IMR-90 (cell line): ENCODE results near the gene TBC1D1. TPM values are rescaled to one million over a fixed set of nuclear protein-coding genes. Genes with fewer than 3 reads are reported as not detected.

Experiments used
- ATAC-seq: fragments of 200-7000 bp; cut with Tn5 transposase; 2 replicates; pipeline ENCODE4 v1.9.1; 2020; ENCODE audit warnings: low read depth, mild to moderate bottlenecking, moderate library complexity
- BruUV-seq: library from RNA; stranded (reverse); fragments of 400-500 nt; replicated peaks from 2 replicates; lab custom pipeline; 2021; lab: Mats Ljungman, UMichigan
- CTCF ChIA-PET: fragments of 300-600 bp; formaldehyde crosslinking; extraction: SDS; loops from one replicate; lab custom pipeline; 2021; ENCODE audit warnings: antibody characterized with exemption; lab: Yijun Ruan, JAX
- POLR2A ChIA-PET: fragments of 300-600 bp; sonication (Branson Sonifier 250); formaldehyde crosslinking; loops from one replicate; lab custom pipeline; 2022; ENCODE audit warnings: antibody characterized with exemption; ENCODE audit not compliant: unreplicated experiment; lab: Charles Lee
- DNase-seq: peaks from one replicate; pipeline ENCODE4 v3.0.0; 2013
- H2AFZ ChIP-seq: replicated peaks from 2 replicates; pipeline ENCODE3; 2013; ENCODE audit warnings: low read length, mild to moderate bottlenecking; ENCODE audit not compliant: poor library complexity
- H2AK5ac ChIP-seq: 2 replicates; pipeline ENCODE4 v1.6.1; 2013; ENCODE audit warnings: low read depth, low read length, inconsistent platforms
- H2AK9ac ChIP-seq: replicated peaks from 2 replicates; pipeline ENCODE3; 2013; ENCODE audit warnings: mild to moderate bottlenecking, low read depth, low read length, moderate library complexity; ENCODE audit not compliant: poor library complexity
- H2BK120ac ChIP-seq: 2 replicates; pipeline ENCODE4 v1.6.1; 2013; ENCODE audit warnings: low read depth, low read length, inconsistent platforms
- H2BK15ac ChIP-seq: 3 replicates; pipeline ENCODE4 v1.6.1; 2013; ENCODE audit warnings: low read depth, low read length, inconsistent platforms
- H2BK20ac ChIP-seq: 2 replicates; pipeline ENCODE4 v1.6.1; 2013; ENCODE audit warnings: low read depth, mild to moderate bottlenecking, inconsistent platforms, low read length, moderate library complexity
- H2BK5ac ChIP-seq: 2 replicates; pipeline ENCODE4 v1.6.1; 2013; ENCODE audit warnings: mild to moderate bottlenecking, low read depth, low read length, inconsistent platforms; ENCODE audit not compliant: poor library complexity, severe bottlenecking
- H3K14ac ChIP-seq: replicated peaks from 2 replicates; pipeline ENCODE4 v1.6.1; 2013; ENCODE audit warnings: low read depth, low read length, inconsistent platforms
- H3K18ac ChIP-seq: 2 replicates; pipeline ENCODE4 v1.6.1; 2013; ENCODE audit warnings: low read depth, low read length, control low read depth
- H3K23ac ChIP-seq: 2 replicates; pipeline ENCODE4 v1.6.1; 2013; ENCODE audit warnings: low read depth, low read length, inconsistent platforms
- H3K27ac ChIP-seq: 2 replicates; pipeline ENCODE4 v1.5.1; 2013; ENCODE audit warnings: mild to moderate bottlenecking, control low read depth, low read length; ENCODE audit not compliant: insufficient read depth
- H3K27me3 ChIP-seq: 2 replicates; pipeline ENCODE4 v1.6.1; 2013; ENCODE audit warnings: low read length; ENCODE audit not compliant: control insufficient read depth, insufficient read depth
- H3K36me3 ChIP-seq: 2 replicates; pipeline ENCODE4 v1.6.1; 2013; ENCODE audit warnings: low read length, mixed read lengths; ENCODE audit not compliant: control insufficient read depth, insufficient read depth
- H3K4ac ChIP-seq: 2 replicates; pipeline ENCODE4 v1.6.1; 2013; ENCODE audit warnings: low read depth, low read length, inconsistent platforms
- H3K4me1 ChIP-seq: 2 replicates; pipeline ENCODE4 v1.6.1; 2013; ENCODE audit warnings: low read length, mixed read lengths; ENCODE audit not compliant: control insufficient read depth, insufficient read depth
- H3K4me2 ChIP-seq: 2 replicates; pipeline ENCODE4 v1.6.1; 2013; ENCODE audit warnings: low read depth, mild to moderate bottlenecking, control low read depth, low read length, moderate library complexity
- H3K4me3 ChIP-seq: 2 replicates; pipeline ENCODE4 v1.5.1; 2013; ENCODE audit warnings: low read depth, mild to moderate bottlenecking, control low read depth, low read length, moderate library complexity; ENCODE audit not compliant: insufficient read depth
- H3K56ac ChIP-seq: 2 replicates; pipeline ENCODE4 v1.6.1; 2013; ENCODE audit warnings: low read length, inconsistent platforms; ENCODE audit not compliant: insufficient read depth; ENCODE audit errors: extremely low read depth
- H3K79me1 ChIP-seq, 2 experiments: 2 replicates each; pipeline ENCODE4 v1.6.1; 2013; ENCODE audit warnings: low read length in 2 of 2, inconsistent platforms in 1 of 2, low read depth in 1 of 2
- H3K9ac ChIP-seq: 2 replicates; pipeline ENCODE4 v1.6.1; 2013; ENCODE audit warnings: low read depth, low read length, control low read depth
- H3K9me1 ChIP-seq: 2 replicates; pipeline ENCODE4 v1.6.1; 2013; ENCODE audit warnings: low read length, inconsistent platforms; ENCODE audit not compliant: insufficient read depth
- H3K9me3 ChIP-seq: 2 replicates; pipeline ENCODE4 v1.6.1; 2013; ENCODE audit warnings: low read length; ENCODE audit not compliant: control insufficient read depth, insufficient read depth
- H4K20me1 ChIP-seq: 2 replicates; pipeline ENCODE4 v1.6.1; 2013; ENCODE audit warnings: low read length, inconsistent platforms; ENCODE audit not compliant: insufficient read depth
- H4K5ac ChIP-seq: 2 replicates; pipeline ENCODE4 v1.6.1; 2013; ENCODE audit warnings: mild to moderate bottlenecking, low read depth, low read length, control low read depth
- H4K8ac ChIP-seq, 2 experiments: 2 replicates each; pipeline ENCODE4 v1.6.1; 2013; ENCODE audit warnings: low read depth in 2 of 2, low read length in 2 of 2, control low read depth in 1 of 2, inconsistent platforms in 1 of 2
- H4K91ac ChIP-seq: 2 replicates; pipeline ENCODE4 v1.6.1; 2013; ENCODE audit warnings: low read depth, low read length, inconsistent platforms; ENCODE audit not compliant: insufficient read depth
- CEBPB ChIP-seq: IDR thresholded peaks from 2 replicates; pipeline ENCODE4 v1.6.1; 2012; ENCODE audit warnings: low read depth, low read length, improper control_type of control experiment
- WGBS, 2 experiments: methylation state at CpG; one replicate each; pipeline versions ENCODE4 v1.1.5 to v1.1.7; 2013; ENCODE audit warnings: missing lambda C conversion rate in 2 of 2; ENCODE audit not compliant: insufficient read length in 1 of 2; ENCODE audit errors: extremely low coverage in 2 of 2; 5-methylcytosine and 5-hydroxymethylcytosine counted together
- dilution Hi-C: fragments of 300-500 bp; cut with HindIII; formaldehyde crosslinking; loops from one replicate; pipeline ENCODE4 v1.14.3; 2018; ENCODE audit warnings: low sequenced_read_pairs; ENCODE audit not compliant: unreplicated experiment
- in situ Hi-C: fragments of 300-500 bp; cut with MboI; formaldehyde crosslinking; loops from 3 replicates; pipeline ENCODE4 v1.14.3; 2019; ENCODE audit warnings: low sequenced_read_pairs, inconsistent platforms, mixed read lengths
- intact Hi-C: fragments of 100-400 bp; cut with micrococcal nuclease; formaldehyde crosslinking; loops from 2 replicates; pipeline ENCODE4 v1.10.0; 2022
- polyA plus RNA-seq, 3 experiments: library from polyadenylated mRNA; depleted of rRNA; stranded (reverse); fragments of >200 nt; gene quantifications; 2 replicates each; pipeline ENCODE4 v1.2.3, GENCODE V29; 2012; ENCODE audit warnings: low replicate concordance in 1 of 3
- total RNA-seq: library from RNA; depleted of rRNA; stranded (reverse); fragments of >200 nt; gene quantifications from 2 replicates; pipeline ENCODE4 v1.2.3, GENCODE V29; 2012
- TF ChIP-seq, protein P1 (sequence below): fragments of 150-350 bp; IDR thresholded peaks from 2 replicates; pipeline ENCODE4 v1.6.1; 2017; ENCODE audit warnings: mild to moderate bottlenecking, antibody characterized with exemption, low read length, low read depth

Gene TBC1D1
- total and polyA plus RNA-seq, 2 of the 4 experiments (the other 2 are of a cell fraction), result 42.4 to 104 TPM

DNA sequence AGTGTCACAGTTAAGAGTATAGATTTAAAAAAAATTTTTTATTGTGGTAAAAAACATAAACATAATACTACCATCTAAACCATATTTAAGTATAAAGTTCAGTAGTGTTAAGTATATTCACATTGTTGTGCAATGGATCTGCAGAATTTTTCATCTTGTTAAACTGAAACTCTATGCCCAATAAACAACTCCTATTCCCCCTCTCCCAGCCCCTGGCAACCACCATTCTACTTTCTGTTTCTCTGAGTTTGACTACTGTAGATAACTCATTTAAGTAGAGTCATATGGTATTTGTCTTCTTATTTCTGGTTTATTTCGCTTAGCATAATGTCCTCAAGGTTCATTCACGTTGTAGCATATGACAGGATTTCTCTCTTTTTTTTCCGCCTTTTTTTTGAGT, 181.7 kb downstream of the TBC1D1 start:
- Histone ChIP-seq H3K27me3 (no peaks in the 10 kb centered on the region), H3K79me1 (peaks cover 7 to 34% of the 10 kb centered on the region in 2 experiments), H3K9me1 (peaks cover 19% of the 10 kb centered on the region), H4K20me1 (no peaks in the 10 kb centered on the region), H3K14ac (no peak overlapping the region), H2AFZ (no peak overlapping the region), H2BK5ac (peak overlapping the region; percentile 46), H2AK9ac (no peak overlapping the region), H3K4me1 (peaks cover 22% of the 10 kb centered on the region), H3K4me2 (peak overlapping the region; percentile 24; the same call in 1 of the 2 replicates), H3K36me3 (no peaks in the 10 kb centered on the region; the same call in 1 of the 2 replicates), H3K4me3 (no peak overlapping the region), H4K91ac (no peak overlapping the region), H4K8ac (no peak overlapping the region), H2BK120ac (no peak overlapping the region), H3K56ac (no peak overlapping the region), H3K27ac (no peak overlapping the region), H3K9ac (no peak overlapping the region), H3K23ac (no peak overlapping the region), H2BK20ac (no peak overlapping the region), H3K9me3 (no peaks in the 10 kb centered on the region), H4K5ac (no peak overlapping the region), H3K18ac (no peak overlapping the region), H2AK5ac (no peak overlapping the region), H3K4ac (no peak overlapping the region), H2BK15ac (peak overlapping the region; percentile 77; the same call in 1 of the 3 replicates)
- ChIA-PET POLR2A (no interaction called here), CTCF (interaction anchor here (0.5 to 0.8 kb wide), 2 partner anchors 107 to 657 kb away, joined by 4 to 5 read pairs; no protein-coding TSS in a partner anchor)
- intact Hi-C loops (no loop called here), in situ Hi-C loops (no loop called here), dilution Hi-C loops (no loop called here)
- TF ChIP-seq, protein P1, sequence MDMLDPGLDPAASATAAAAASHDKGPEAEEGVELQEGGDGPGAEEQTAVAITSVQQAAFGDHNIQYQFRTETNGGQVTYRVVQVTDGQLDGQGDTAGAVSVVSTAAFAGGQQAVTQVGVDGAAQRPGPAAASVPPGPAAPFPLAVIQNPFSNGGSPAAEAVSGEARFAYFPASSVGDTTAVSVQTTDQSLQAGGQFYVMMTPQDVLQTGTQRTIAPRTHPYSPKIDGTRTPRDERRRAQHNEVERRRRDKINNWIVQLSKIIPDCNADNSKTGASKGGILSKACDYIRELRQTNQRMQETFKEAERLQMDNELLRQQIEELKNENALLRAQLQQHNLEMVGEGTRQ, result no peak
- TF ChIP-seq CEBPB, result peak; percentile 52; the same call in 1 of the 2 replicates
- BruUV-seq, result no TSS peak
- no CpG with 5 or more reads among the region's 3 CpGs for WGBS, 2 experiments
- ATAC-seq, result no peak; the same call in 1 of the 2 replicates
- DNase-seq, result no peak
